NCI-H128 (cell line): ENCODE results near the gene ACSL3.
"Not testable (repeated sequence)": the region's sequence is repeated elsewhere in the genome, so short reads cannot be mapped to it uniquely, and the experiment has no call there.

Experiments
- DNase-seq: peaks from one replicate; lab custom pipeline; 2025; ENCODE audit not compliant: unreplicated experiment; lab: John Stamatoyannopoulos, UW

Gene ACSL3

GRCh38 chr2:222860740-222861410, at the start of gene ACSL3:
TSS of gene ACSL3 (plus strand) at chr2:222861036. CDS start at chr2:222908773, 47,737 bp downstream.
- peak; percentile 75 for DNase-seq

GRCh38 chr2:222811828-222812227, 49.0 kb upstream of the ACSL3 start:
- no peak for DNase-seq

- DNase-seq, result no peak
Measured at GRCh38 chr2:222813177-222813843, 47.5 kb upstream of the ACSL3 start.

GRCh38 chr2:222819722-222820333, 41.0 kb upstream of the ACSL3 start:
- DNase-seq, result no peak

GRCh38 chr2:222823183-222823930, 37.5 kb upstream of the ACSL3 start:
- DNase-seq, result no peak

GRCh38 chr2:222825031-222825430, 35.8 kb upstream of the ACSL3 start:
- DNase-seq, result no peak

GRCh38 chr2:222827417-222827816, 33.4 kb upstream of the ACSL3 start:
- no peak for DNase-seq

GRCh38 chr2:222828572-222828971, 32.3 kb upstream of the ACSL3 start:
- DNase-seq, result no peak

- no peak for DNase-seq
Measured at GRCh38 chr2:222830164-222830563, 30.7 kb upstream of the ACSL3 start.

- DNase-seq, result no peak
Measured at GRCh38 chr2:222833410-222833809, 27.4 kb upstream of the ACSL3 start.

- DNase-seq, result no peak
Measured at GRCh38 chr2:222835143-222835822, 25.6 kb upstream of the ACSL3 start.

GRCh38 chr2:222835823-222836151, 25.0 kb upstream of the ACSL3 start:
- no peak for DNase-seq

GRCh38 chr2:222837643-222838056, 23.2 kb upstream of the ACSL3 start:
- DNase-seq, result no peak

GRCh38 chr2:222840060-222840802, 20.6 kb upstream of the ACSL3 start:
- no peak for DNase-seq

- no peak for DNase-seq
Measured at GRCh38 chr2:222842491-222843174, 18.2 kb upstream of the ACSL3 start.

GRCh38 chr2:222844323-222844722, 16.5 kb upstream of the ACSL3 start:
- DNase-seq, result no peak

GRCh38 chr2:222845314-222845713, 15.5 kb upstream of the ACSL3 start:
- not testable (repeated sequence) for DNase-seq

GRCh38 chr2:222846003-222846402, 14.8 kb upstream of the ACSL3 start:
- DNase-seq, result no peak

- not testable (repeated sequence) for DNase-seq
Measured at GRCh38 chr2:222848031-222848430, 12.8 kb upstream of the ACSL3 start.

GRCh38 chr2:222848862-222849261, 12.0 kb upstream of the ACSL3 start:
- no peak for DNase-seq
